ENCODE results near the gene CDC42BPB. TPM values are rescaled to one million over a fixed set of nuclear protein-coding genes. Genes with fewer than 3 reads are reported as not detected.

CDC42BPB gene
- total and polyA plus RNA-seq, 2 of the 4 experiments (the other 2 are of a cell fraction), result 49.1 to 81.4 TPM

DNA sequence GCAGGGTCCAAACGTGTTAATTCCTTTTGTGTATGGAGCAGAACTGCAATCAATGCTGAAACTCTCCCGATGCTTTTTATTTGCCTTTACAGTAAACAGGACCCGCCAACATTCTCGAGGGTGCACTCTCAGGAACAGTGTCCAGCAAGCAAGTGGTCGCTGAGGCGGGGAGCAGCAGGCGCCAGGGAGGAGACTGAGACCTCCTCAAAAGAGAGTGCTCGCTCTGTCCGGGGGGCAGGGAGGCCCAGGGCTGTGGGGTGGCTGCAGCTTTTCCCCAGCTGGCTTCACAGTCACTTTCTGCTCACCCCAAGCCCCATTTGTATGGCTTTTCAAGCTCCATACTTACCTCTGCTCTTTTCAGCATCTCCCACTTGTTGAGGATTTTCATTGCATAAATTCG lies 49.2 kb downstream of the CDC42BPB start:
- Histone ChIP-seq H3K4me3 (ENCODE audit: insufficient read depth, low read depth, low read length) (no peak overlapping the region), H3K36me3 (ENCODE audit: control insufficient read depth, insufficient read depth, low read length) (peaks cover 39% of the 10 kb centered on the region), H4K5ac (ENCODE audit: low read depth, low read length) (no peak overlapping the region), H3K9me3 (ENCODE audit: control insufficient read depth, insufficient read depth, low read length) (no peaks in the 10 kb centered on the region), H4K91ac (ENCODE audit: insufficient read depth, low read depth, low read length) (no peak overlapping the region), H4K8ac (ENCODE audit: low read depth in 2 of 2, low read length in 2 of 2) (no peak overlapping the region), H3K56ac (ENCODE audit: extremely low read depth, insufficient read depth, low read length) (no peak overlapping the region), H3K9me1 (ENCODE audit: insufficient read depth, low read length) (peaks cover 28% of the 10 kb centered on the region), H3K23ac (ENCODE audit: low read depth, low read length) (no peak overlapping the region), H2BK5ac (ENCODE audit: low read depth, low read length, poor library complexity, severe bottlenecking) (no peak overlapping the region), H2BK15ac (ENCODE audit: low read depth, low read length) (no peak overlapping the region), H3K4me2 (ENCODE audit: low read depth, low read length) (no peak overlapping the region), H2BK120ac (ENCODE audit: low read depth, low read length) (no peak overlapping the region), H2BK20ac (ENCODE audit: low read depth, low read length) (no peak overlapping the region), H3K4ac (ENCODE audit: low read depth, low read length) (no peak overlapping the region), H4K20me1 (ENCODE audit: insufficient read depth, low read length) (peaks cover 49% of the 10 kb centered on the region), H3K18ac (ENCODE audit: low read depth, low read length) (no peak overlapping the region), H2AK5ac (ENCODE audit: low read depth, low read length) (no peak overlapping the region), H3K4me1 (ENCODE audit: control insufficient read depth, insufficient read depth, low read length) (peaks cover 6% of the 10 kb centered on the region), H3K14ac (replicated peaks; ENCODE audit: low read depth, low read length) (no peak overlapping the region), H2AFZ (replicated peaks; ENCODE audit: low read length, poor library complexity) (no peak overlapping the region), H3K9ac (ENCODE audit: low read depth, low read length) (no peak overlapping the region), H3K27me3 (ENCODE audit: control insufficient read depth, insufficient read depth, low read length) (no peaks in the 10 kb centered on the region), H3K27ac (ENCODE audit: insufficient read depth, low read length) (no peak overlapping the region), H2AK9ac (replicated peaks; ENCODE audit: low read depth, low read length, poor library complexity) (no peak overlapping the region), H3K79me1 (ENCODE audit: low read depth in 1 of 2, low read length in 2 of 2) (peaks cover 44 to 91% of the 10 kb centered on the region in 2 experiments)
- POLR2A ChIA-PET (ENCODE audit: unreplicated experiment), result no interaction called here
- no peak for DNase-seq
- no peak for TF ChIP-seq RCOR1 (IDR thresholded peaks at IDR 0.05; ENCODE audit: insufficient replicate concordance, low read length)
- TF ChIP-seq SMC3 (IDR thresholded peaks at IDR 0.05; ENCODE audit: low read depth, low read length), result no peak
- TF ChIP-seq POLR2A (IDR thresholded peaks at IDR 0.05; ENCODE audit: low read depth, low read length), result no peak
- TF ChIP-seq, protein P1, sequence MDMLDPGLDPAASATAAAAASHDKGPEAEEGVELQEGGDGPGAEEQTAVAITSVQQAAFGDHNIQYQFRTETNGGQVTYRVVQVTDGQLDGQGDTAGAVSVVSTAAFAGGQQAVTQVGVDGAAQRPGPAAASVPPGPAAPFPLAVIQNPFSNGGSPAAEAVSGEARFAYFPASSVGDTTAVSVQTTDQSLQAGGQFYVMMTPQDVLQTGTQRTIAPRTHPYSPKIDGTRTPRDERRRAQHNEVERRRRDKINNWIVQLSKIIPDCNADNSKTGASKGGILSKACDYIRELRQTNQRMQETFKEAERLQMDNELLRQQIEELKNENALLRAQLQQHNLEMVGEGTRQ (IDR thresholded peaks at IDR 0.05; ENCODE audit: low read depth, low read length), result no peak
- TF ChIP-seq CHD1 (IDR thresholded peaks at IDR 0.05; ENCODE audit: low read depth, low read length), result no peak
- TF ChIP-seq CEBPB (IDR thresholded peaks at IDR 0.05; ENCODE audit: low read depth, low read length), result no peak
- TF ChIP-seq FOS (IDR thresholded peaks at IDR 0.05; ENCODE audit: low read depth, low read length), result no peak
- no peak for TF ChIP-seq MAFK (IDR thresholded peaks at IDR 0.05; ENCODE audit: low read depth, low read length)
- no peak for TF ChIP-seq BHLHE40 (IDR thresholded peaks at IDR 0.05; ENCODE audit: low read depth, low read length)
- no peak for TF ChIP-seq NFE2L2 (IDR thresholded peaks at IDR 0.05; ENCODE audit: low read depth, low read length)
- TF ChIP-seq MXI1 (IDR thresholded peaks at IDR 0.05; ENCODE audit: borderline replicate concordance, low read depth, low read length), result no peak
- no peak for TF ChIP-seq RFX5 (IDR thresholded peaks at IDR 0.05; ENCODE audit: low read depth, low read length)
- no peak for TF ChIP-seq MAZ (IDR thresholded peaks at IDR 0.05; ENCODE audit: borderline replicate concordance, low read depth, low read length)
- TF ChIP-seq, protein P2, sequence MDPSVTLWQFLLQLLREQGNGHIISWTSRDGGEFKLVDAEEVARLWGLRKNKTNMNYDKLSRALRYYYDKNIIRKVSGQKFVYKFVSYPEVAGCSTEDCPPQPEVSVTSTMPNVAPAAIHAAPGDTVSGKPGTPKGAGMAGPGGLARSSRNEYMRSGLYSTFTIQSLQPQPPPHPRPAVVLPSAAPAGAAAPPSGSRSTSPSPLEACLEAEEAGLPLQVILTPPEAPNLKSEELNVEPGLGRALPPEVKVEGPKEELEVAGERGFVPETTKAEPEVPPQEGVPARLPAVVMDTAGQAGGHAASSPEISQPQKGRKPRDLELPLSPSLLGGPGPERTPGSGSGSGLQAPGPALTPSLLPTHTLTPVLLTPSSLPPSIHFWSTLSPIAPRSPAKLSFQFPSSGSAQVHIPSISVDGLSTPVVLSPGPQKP (IDR thresholded peaks at IDR 0.05; ENCODE audit: borderline replicate concordance, low read depth, low read length), result no peak
- no peak for TF ChIP-seq RAD21 (IDR thresholded peaks at IDR 0.05; ENCODE audit: low read length)
- 90% methylated on average over 2 of the region's 10 CpGs; no CpG with 5 or more reads in 1 of the 2 experiments for WGBS, 2 experiments (ENCODE audit: extremely low coverage in 2 of 2, insufficient read length in 1 of 2)
- dilution Hi-C loops (cut with HindIII; ENCODE audit: low sequenced_read_pairs, unreplicated experiment) (no loop called here), intact Hi-C loops (cut with micrococcal nuclease) (no loop called here), in situ Hi-C loops (cut with MboI; ENCODE audit: low sequenced_read_pairs) (no loop called here)
- CTCF ChIA-PET, result no interaction called here
- BruUV-seq (replicated peaks), result no TSS peak
- ATAC-seq (ENCODE audit: low read depth), result no peak
